GM12878 (cell line): ENCODE data around the gene MRPL44. TPM values are rescaled to one million over a fixed set of nuclear protein-coding genes. Genes with fewer than 3 reads are reported as not detected.

ENCODE experiments used
- ATAC-seq: fragments of 200-7000 bp; cut with Tn5 transposase; 3 replicates; pipeline ENCODE4 v1.9.1; 2020; ENCODE audit warnings: mild to moderate bottlenecking, moderate library complexity
- BruUV-seq: library from RNA; stranded (reverse); fragments of 400-500 nt; replicated peaks from 2 replicates; lab custom pipeline; 2021; lab: Mats Ljungman, UMichigan
- CTCF ChIA-PET: fragments of 300-600 bp; sonication (Branson Sonifier 250); formaldehyde crosslinking; extraction: SDS; loops from one replicate; lab custom pipeline; 2021; ENCODE audit warnings: inconsistent platforms; lab: Yijun Ruan, JAX
- POLR2A ChIA-PET: fragments of 350-600 bp; formaldehyde crosslinking; extraction: SDS; loops from one replicate; lab custom pipeline; 2021; ENCODE audit warnings: inconsistent platforms; lab: Charles Lee
- RAD21 ChIA-PET: fragments of 300-600 bp; sonication (Branson Sonifier 250); formaldehyde crosslinking; loops from one replicate; lab custom pipeline; 2023; ENCODE audit warnings: antibody characterized with exemption; ENCODE audit not compliant: unreplicated experiment; lab: Charles Lee
- SMC1A ChIA-PET: fragments of 300-600 bp; sonication (Branson Sonifier 250); formaldehyde crosslinking; loops from one replicate; lab custom pipeline; 2023; ENCODE audit not compliant: unreplicated experiment, uncharacterized antibody; lab: Charles Lee
- DNase-seq: peaks from one replicate; pipeline ENCODE4 v3.0.0-alpha.2; 2011; ENCODE audit warnings: low read depth, low spot score
- FAIRE-seq: peaks from 3 replicates; lab custom pipeline; 2011; peaks lifted over from hg19 to GRCh38; lab: Jason Lieb, UNC
- H2AFZ ChIP-seq: 2 replicates; pipeline ENCODE4 v1.6.0; 2011; ENCODE audit warnings: low read depth, low read length, control low read depth; ENCODE audit not compliant: control insufficient read depth
- H3K27ac ChIP-seq: 2 replicates; pipeline ENCODE4 v1.5.1; 2011; ENCODE audit warnings: control low read depth; ENCODE audit not compliant: control insufficient read depth, insufficient read depth
- H3K27me3 ChIP-seq, 2 experiments: replicated peaks in 1 of 2; 2 replicates each; pipeline versions ENCODE4 v1.6.0 to v1.6.1; 2011; ENCODE audit warnings: low read length in 1 of 2; ENCODE audit not compliant: control insufficient read depth in 2 of 2, insufficient read depth in 2 of 2
- H3K36me3 ChIP-seq, 2 experiments: 2 replicates each; pipeline ENCODE4 v1.5.1; 2011; ENCODE audit warnings: low read length in 1 of 2; ENCODE audit not compliant: control insufficient read depth in 2 of 2, insufficient read depth in 2 of 2
- H3K4me1 ChIP-seq: 2 replicates; pipeline ENCODE4 v1.6.1; 2011; ENCODE audit warnings: mild to moderate bottlenecking, low read length, moderate library complexity, mixed read lengths; ENCODE audit not compliant: control insufficient read depth, insufficient read depth
- H3K4me2 ChIP-seq: 2 replicates; pipeline ENCODE4 v1.6.0; 2011; ENCODE audit warnings: control low read depth; ENCODE audit not compliant: control insufficient read depth, insufficient read depth
- H3K4me3 ChIP-seq: fragments of 200-600 bp; sonication (generic); 2 replicates; pipeline ENCODE4 v1.5.1; 2016
- H3K79me2 ChIP-seq: 2 replicates; pipeline ENCODE4 v1.6.0; 2011; ENCODE audit warnings: low read length; ENCODE audit not compliant: control insufficient read depth, insufficient read depth
- H3K9ac ChIP-seq: 2 replicates; pipeline ENCODE4 v1.8.0; 2011; ENCODE audit warnings: low read length, control low read depth, mixed read lengths; ENCODE audit not compliant: control insufficient read depth, insufficient read depth
- H3K9me3 ChIP-seq: replicated peaks from 3 replicates; pipeline ENCODE4 v1.5.1; 2011; ENCODE audit warnings: mild to moderate bottlenecking, low read length; ENCODE audit not compliant: control insufficient read depth, insufficient read depth
- H4K20me1 ChIP-seq: 2 replicates; pipeline ENCODE4 v1.6.0; 2011; ENCODE audit not compliant: control insufficient read depth, insufficient read depth
- BRCA1 ChIP-seq: IDR thresholded peaks from 2 replicates; pipeline ENCODE4 v1.6.1; 2011; ENCODE audit warnings: low read depth, low read length, improper control_type of control experiment
- CBFB ChIP-seq: IDR thresholded peaks from 2 replicates; pipeline ENCODE4 v1.6.1; 2016; ENCODE audit warnings: antibody characterized with exemption, low read depth
- CHD4 ChIP-seq: fragments of 200-600 bp; sonication (generic); IDR thresholded peaks from 2 replicates; pipeline ENCODE4 v1.6.1; 2016; ENCODE audit warnings: mild to moderate bottlenecking
- EZH2 ChIP-seq: IDR thresholded peaks from 2 replicates; pipeline ENCODE4 v1.6.1; 2012; ENCODE audit warnings: low read depth, mild to moderate bottlenecking, control low read depth, inconsistent platforms, low read length, borderline replicate concordance; ENCODE audit not compliant: control insufficient read depth
- GATAD2B ChIP-seq: fragments of 450-650 bp; conservative IDR thresholded peaks from 2 replicates; pipeline ENCODE4 v1.6.1; 2017; ENCODE audit warnings: low read depth, mild to moderate bottlenecking, moderate library complexity
- IRF4 ChIP-seq: IDR thresholded peaks from 2 replicates; pipeline ENCODE4 v1.6.1; 2011; ENCODE audit warnings: low read depth, low read length
- JUNB ChIP-seq: IDR thresholded peaks from 2 replicates; pipeline ENCODE4 v1.6.1; 2016; ENCODE audit warnings: antibody characterized with exemption, mild to moderate bottlenecking
- KAT2A ChIP-seq: conservative IDR thresholded peaks from 2 replicates; pipeline ENCODE4 v1.6.1; 2011; ENCODE audit warnings: low read depth, low read length; ENCODE audit not compliant: control insufficient read depth
- MEF2B ChIP-seq: fragments of 450-650 bp; IDR thresholded peaks from 2 replicates; pipeline ENCODE4 v1.6.1; 2018; ENCODE audit warnings: mild to moderate bottlenecking, moderate library complexity; ENCODE audit not compliant: partially characterized antibody, poor library complexity, severe bottlenecking
- NR2C1 ChIP-seq: fragments of 450-650 bp; IDR thresholded peaks from 2 replicates; pipeline ENCODE4 v1.6.1; 2017; ENCODE audit warnings: antibody characterized with exemption, mild to moderate bottlenecking, moderate library complexity
- RB1 ChIP-seq: fragments of 450-650 bp; formaldehyde crosslinking; IDR thresholded peaks from 2 replicates; pipeline ENCODE4 v1.6.1; 2017; ENCODE audit warnings: mild to moderate bottlenecking, borderline replicate concordance
- RUNX3 ChIP-seq: IDR thresholded peaks from 2 replicates; pipeline ENCODE4 v1.6.1; 2012; ENCODE audit warnings: low read length, inconsistent platforms
- SIX5 ChIP-seq: IDR thresholded peaks from 2 replicates; pipeline ENCODE4 v1.6.1; 2011; ENCODE audit warnings: mild to moderate bottlenecking, low read depth, low read length, moderate library complexity; ENCODE audit not compliant: severe bottlenecking
- SP1 ChIP-seq: IDR thresholded peaks from one replicate; pipeline ENCODE4 v1.6.1; 2011; ENCODE audit warnings: low read depth, low read length
- ZNF622 ChIP-seq: fragments of 450-650 bp; IDR thresholded peaks from 2 replicates; pipeline ENCODE4 v1.6.1; 2017; ENCODE audit warnings: mild to moderate bottlenecking, inconsistent platforms
- WGBS: methylation state at CpG from one replicate; pipeline ENCODE4 v1.1.6; 2016; ENCODE audit warnings: low lambda C conversion rate; ENCODE audit not compliant: insufficient replicate concordance, insufficient coverage; ENCODE audit errors: missing lambda C conversion rate; 5-methylcytosine and 5-hydroxymethylcytosine counted together
- in situ Hi-C: fragments of 300-500 bp; cut with MboI; formaldehyde crosslinking; loops from 9 replicates; pipeline ENCODE4 v1.14.3; 2018; ENCODE audit warnings: mixed read lengths
- intact Hi-C: fragments of 100-400 bp; cut with micrococcal nuclease; formaldehyde crosslinking; loops from one replicate; pipeline ENCODE4 v1.14.2; 2022; ENCODE audit not compliant: unreplicated experiment
- polyA plus RNA-seq, 11 experiments: library from polyadenylated mRNA; depleted of rRNA in 4 of 11; unstranded in 6 of 11; stranded (reverse) in 5 of 11; fragments of >200 nt; fragmentation: Nextera tagmentation in 4 of 11; fragmentation: Illumina TruSeq in 1 of 11; extraction: Ambion mirVana in 4 of 11; extraction: Trizol in 1 of 11; gene quantifications; 1 replicate in 1 of 11; 2 replicates in 10 of 11; pipeline versions ENCODE4 v1.2.1 to v1.2.3, GENCODE V29; 2011 to 2016; ENCODE audit warnings: inconsistent platforms in 2 of 11, missing spikeins in 2 of 11, low read depth in 1 of 11
- total RNA-seq, 4 experiments: library from RNA; depleted of rRNA in 3 of 4; stranded (reverse); fragments of >200 nt in 3 of 4; fragmentation: Illumina TruSeq in 1 of 4; extraction: Trizol in 1 of 4; gene quantifications; 2 replicates each; pipeline versions ENCODE4 v1.2.1 to v1.2.3, GENCODE V29; 2013 to 2021
- TF ChIP-seq, protein P1 (sequence below): fragments of 450-650 bp; IDR thresholded peaks from 2 replicates; pipeline ENCODE4 v1.6.1; 2016; ENCODE audit warnings: mild to moderate bottlenecking
- TF ChIP-seq, protein P2 (sequence below): fragments of 450-650 bp; IDR thresholded peaks from 2 replicates; pipeline ENCODE4 v1.6.1; 2017; ENCODE audit warnings: mild to moderate bottlenecking
- TF ChIP-seq, protein P3 (sequence below): IDR thresholded peaks from 2 replicates; pipeline ENCODE4 v1.6.1; 2011; ENCODE audit warnings: low read depth, mild to moderate bottlenecking, low read length, moderate library complexity, borderline replicate concordance; ENCODE audit errors: extremely low read depth
- TF ChIP-seq, protein P4 (sequence below): IDR thresholded peaks from 2 replicates; pipeline ENCODE4 v1.6.1; 2012; ENCODE audit warnings: low read length, inconsistent platforms

Gene MRPL44
- total and polyA plus RNA-seq, 10 of the 15 experiments (the other 5 are each of a cell fraction or from before 2014, with no cell fraction given), result 18.3 to 44.3 (median 37.5) TPM

DNA sequence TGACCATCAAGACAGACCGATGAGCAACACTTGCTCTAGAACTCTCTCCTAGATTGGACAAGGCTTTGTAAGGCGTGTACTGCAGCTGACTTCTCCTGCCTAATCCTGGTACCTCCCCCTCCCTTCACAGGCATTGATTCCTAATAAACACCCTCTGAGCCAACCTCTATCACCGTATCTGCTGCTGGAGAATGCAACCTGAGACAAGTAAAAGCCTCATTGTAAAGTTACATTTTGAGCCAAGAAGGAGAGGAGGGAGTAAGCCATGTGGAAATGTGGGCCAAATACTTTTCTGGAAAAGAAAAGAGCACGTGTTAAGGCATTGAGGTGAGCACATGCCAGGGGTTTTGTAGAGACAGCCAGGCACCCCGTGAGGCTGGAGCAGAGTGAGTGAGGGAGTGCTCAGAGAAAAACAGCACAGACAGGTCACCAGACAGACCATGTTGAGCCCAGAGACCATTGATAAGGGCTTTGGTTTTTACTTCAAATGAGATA, 9.5 kb upstream of the MRPL44 start:
- RAD21 ChIA-PET, result no interaction called here
- in situ Hi-C loops, result no loop called here
- no peaks in the 10 kb centered on the region for H4K20me1 ChIP-seq
- H3K79me2 ChIP-seq, result peaks cover 21% of the 10 kb centered on the region
- no peaks in the 10 kb centered on the region for H3K27me3 ChIP-seq
- no peaks in the 10 kb centered on the region for H3K9me3 ChIP-seq
- no peak overlapping the region for H3K27ac ChIP-seq
- H3K4me2 ChIP-seq, result no peak overlapping the region
- BruUV-seq, result no TSS peak
- no peaks in the 10 kb centered on the region for H3K36me3 ChIP-seq
- H3K4me1 ChIP-seq, result peaks cover 31% of the 10 kb centered on the region
- TF ChIP-seq KAT2A, result no peak
- no peak for TF ChIP-seq RUNX3
- TF ChIP-seq RB1, result no peak
- no peak for TF ChIP-seq ZNF622
- TF ChIP-seq, protein P1, sequence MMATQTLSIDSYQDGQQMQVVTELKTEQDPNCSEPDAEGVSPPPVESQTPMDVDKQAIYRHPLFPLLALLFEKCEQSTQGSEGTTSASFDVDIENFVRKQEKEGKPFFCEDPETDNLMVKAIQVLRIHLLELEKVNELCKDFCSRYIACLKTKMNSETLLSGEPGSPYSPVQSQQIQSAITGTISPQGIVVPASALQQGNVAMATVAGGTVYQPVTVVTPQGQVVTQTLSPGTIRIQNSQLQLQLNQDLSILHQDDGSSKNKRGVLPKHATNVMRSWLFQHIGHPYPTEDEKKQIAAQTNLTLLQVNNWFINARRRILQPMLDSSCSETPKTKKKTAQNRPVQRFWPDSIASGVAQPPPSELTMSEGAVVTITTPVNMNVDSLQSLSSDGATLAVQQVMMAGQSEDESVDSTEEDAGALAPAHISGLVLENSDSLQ, result no peak
- no peak for TF ChIP-seq SP1
- TF ChIP-seq, protein P2, sequence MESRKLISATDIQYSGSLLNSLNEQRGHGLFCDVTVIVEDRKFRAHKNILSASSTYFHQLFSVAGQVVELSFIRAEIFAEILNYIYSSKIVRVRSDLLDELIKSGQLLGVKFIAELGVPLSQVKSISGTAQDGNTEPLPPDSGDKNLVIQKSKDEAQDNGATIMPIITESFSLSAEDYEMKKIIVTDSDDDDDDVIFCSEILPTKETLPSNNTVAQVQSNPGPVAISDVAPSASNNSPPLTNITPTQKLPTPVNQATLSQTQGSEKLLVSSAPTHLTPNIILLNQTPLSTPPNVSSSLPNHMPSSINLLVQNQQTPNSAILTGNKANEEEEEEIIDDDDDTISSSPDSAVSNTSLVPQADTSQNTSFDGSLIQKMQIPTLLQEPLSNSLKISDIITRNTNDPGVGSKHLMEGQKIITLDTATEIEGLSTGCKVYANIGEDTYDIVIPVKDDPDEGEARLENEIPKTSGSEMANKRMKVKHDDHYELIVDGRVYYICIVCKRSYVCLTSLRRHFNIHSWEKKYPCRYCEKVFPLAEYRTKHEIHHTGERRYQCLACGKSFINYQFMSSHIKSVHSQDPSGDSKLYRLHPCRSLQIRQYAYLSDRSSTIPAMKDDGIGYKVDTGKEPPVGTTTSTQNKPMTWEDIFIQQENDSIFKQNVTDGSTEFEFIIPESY, result no peak
- TF ChIP-seq SIX5, result no peak
- TF ChIP-seq MEF2B, result no peak
- TF ChIP-seq, protein P3, sequence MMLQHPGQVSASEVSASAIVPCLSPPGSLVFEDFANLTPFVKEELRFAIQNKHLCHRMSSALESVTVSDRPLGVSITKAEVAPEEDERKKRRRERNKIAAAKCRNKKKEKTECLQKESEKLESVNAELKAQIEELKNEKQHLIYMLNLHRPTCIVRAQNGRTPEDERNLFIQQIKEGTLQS, result no peak
- no peak for TF ChIP-seq CHD4
- no peak for TF ChIP-seq BRCA1
- TF ChIP-seq IRF4, result no peak
- no peak for TF ChIP-seq EZH2
- TF ChIP-seq JUNB, result no peak
- TF ChIP-seq, protein P4, sequence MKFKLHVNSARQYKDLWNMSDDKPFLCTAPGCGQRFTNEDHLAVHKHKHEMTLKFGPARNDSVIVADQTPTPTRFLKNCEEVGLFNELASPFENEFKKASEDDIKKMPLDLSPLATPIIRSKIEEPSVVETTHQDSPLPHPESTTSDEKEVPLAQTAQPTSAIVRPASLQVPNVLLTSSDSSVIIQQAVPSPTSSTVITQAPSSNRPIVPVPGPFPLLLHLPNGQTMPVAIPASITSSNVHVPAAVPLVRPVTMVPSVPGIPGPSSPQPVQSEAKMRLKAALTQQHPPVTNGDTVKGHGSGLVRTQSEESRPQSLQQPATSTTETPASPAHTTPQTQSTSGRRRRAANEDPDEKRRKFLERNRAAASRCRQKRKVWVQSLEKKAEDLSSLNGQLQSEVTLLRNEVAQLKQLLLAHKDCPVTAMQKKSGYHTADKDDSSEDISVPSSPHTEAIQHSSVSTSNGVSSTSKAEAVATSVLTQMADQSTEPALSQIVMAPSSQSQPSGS, result no peak
- no peak for TF ChIP-seq GATAD2B
- no peak for TF ChIP-seq NR2C1
- TF ChIP-seq CBFB, result no peak
- TF ChIP-seq, all 136 proteins: peak for 0
- intact Hi-C loops, result no loop called here
- no peak for DNase-seq
- POLR2A ChIA-PET, result no interaction called here
- Histone ChIP-seq H3K9ac (no peak overlapping the region), H3K4me3 (no peak overlapping the region), H2AFZ (no peak overlapping the region)
- SMC1A ChIA-PET, result no interaction called here
- CTCF ChIA-PET, result no interaction called here
- ATAC-seq, result no peak
- WGBS, result 70% methylated on average over 5 of the region's 5 CpGs
- no peak for FAIRE-seq
